H1 (cell line): ENCODE measurements around the gene CEP85L. TPM values are rescaled to one million over a fixed set of nuclear protein-coding genes. Genes with fewer than 3 reads are reported as not detected.

Experiments
- CREB1 ChIP-seq: IDR thresholded peaks from 2 replicates; pipeline ENCODE4 v1.6.1; 2012; ENCODE audit warnings: inconsistent platforms
- CTBP2 ChIP-seq: IDR thresholded peaks from 2 replicates; pipeline ENCODE4 v1.7.0; 2011; ENCODE audit warnings: borderline replicate concordance, mild to moderate bottlenecking, moderate library complexity, mixed read lengths, low read length; ENCODE audit not compliant: insufficient read depth, insufficient read length
- EGR1 ChIP-seq: IDR thresholded peaks from 2 replicates; pipeline ENCODE4 v1.6.1; 2011; ENCODE audit warnings: low read depth, low read length, borderline replicate concordance
- EP300 ChIP-seq, 2 experiments: IDR thresholded peaks; 1 replicate in 1 of 2; 2 replicates in 1 of 2; pipeline ENCODE4 v1.6.1; 2011 to 2012; ENCODE audit warnings: low read depth in 2 of 2, low read length in 2 of 2, mild to moderate bottlenecking in 2 of 2, borderline replicate concordance in 1 of 2, inconsistent platforms in 1 of 2, moderate library complexity in 1 of 2
- GABPA ChIP-seq: IDR thresholded peaks from 2 replicates; pipeline ENCODE4 v1.6.1; 2011; ENCODE audit warnings: mild to moderate bottlenecking, low read length, moderate library complexity, borderline replicate concordance; ENCODE audit not compliant: insufficient read depth
- HDAC6 ChIP-seq: IDR thresholded peaks from one replicate; pipeline ENCODE4 v1.7.1; 2012; ENCODE audit warnings: low read depth, mild to moderate bottlenecking, inconsistent platforms, low read length, moderate library complexity
- JUN ChIP-seq: IDR thresholded peaks from 2 replicates; pipeline ENCODE4 v1.6.1; 2011; ENCODE audit warnings: low read depth, mild to moderate bottlenecking, improper control_type of control experiment, low read length
- KDM1A ChIP-seq: fragments of 200-600, 300-600 bp; sonication (generic); IDR thresholded peaks from 2 replicates; pipeline ENCODE4 v1.7.1; 2016; ENCODE audit warnings: mild to moderate bottlenecking, low read length, borderline replicate concordance
- MAFK ChIP-seq: IDR thresholded peaks from 2 replicates; pipeline ENCODE4 v1.6.1; 2012; ENCODE audit warnings: low read depth, mild to moderate bottlenecking, improper control_type of control experiment, low read length
- PHF8 ChIP-seq: fragments of 200-600 bp; sonication (generic); conservative IDR thresholded peaks from 2 replicates; pipeline ENCODE4 v1.7.1; 2012; ENCODE audit warnings: low read depth, mild to moderate bottlenecking, inconsistent platforms, low read length, moderate library complexity
- POLR2A ChIP-seq, 2 experiments: IDR thresholded peaks; 1 replicate in 1 of 2; 2 replicates in 1 of 2; pipeline ENCODE4 v1.6.1; 2011; ENCODE audit warnings: low read depth in 2 of 2, low read length in 2 of 2, mild to moderate bottlenecking in 2 of 2; ENCODE audit errors: control extremely low read depth in 1 of 2
- POLR2AphosphoS5 ChIP-seq: IDR thresholded peaks from 2 replicates; pipeline ENCODE4 v1.6.1; 2011; ENCODE audit warnings: low read depth, low read length
- SIX5 ChIP-seq: IDR thresholded peaks from 2 replicates; pipeline ENCODE4 v1.6.1; 2011; ENCODE audit warnings: mild to moderate bottlenecking, low read depth, low read length
- SP2 ChIP-seq: IDR thresholded peaks from 2 replicates; pipeline ENCODE4 v1.6.1; 2012; ENCODE audit warnings: mild to moderate bottlenecking, low read length, inconsistent platforms
- polyA plus RNA-seq, 7 experiments: library from polyadenylated mRNA; depleted of rRNA in 3 of 7; stranded (reverse) in 5 of 7; unstranded in 2 of 7; fragments of >200 nt in 5 of 7; fragments of 200-250 nt in 2 of 7; gene quantifications; 1 replicate in 5 of 7; 2 replicates in 1 of 7; 4 replicates in 1 of 7; pipeline versions ENCODE4 v1.2.1 to v1.2.3, GENCODE V29; 2011 to 2013; ENCODE audit warnings: missing spikeins in 2 of 7, mixed read lengths in 2 of 7
- total RNA-seq: library from RNA; stranded (reverse); fragmentation: NEBNext Ultra II Directional; extraction: Animal tissue kit (Norgen Biotek cat#: 25700); gene quantifications from 2 replicates; pipeline ENCODE4 v1.2.1, GENCODE V29; 2021
- TF ChIP-seq, protein P1 (sequence below): IDR thresholded peaks from 2 replicates; pipeline ENCODE4 v1.6.1; 2011; ENCODE audit warnings: low read length, improper control_type of control experiment

The CEP85L gene
- total and polyA plus RNA-seq, 2 of the 8 experiments (the other 6 are each of a cell fraction or from before 2014, with no cell fraction given) = 3.2 to 27.6 TPM

- TF ChIP-seq CREB1 (no peak), SIX5 (no peak), JUN (no peak), EGR1 (no peak), HDAC6 (no peak), PHF8 (no peak), KDM1A (no peak), POLR2A (IDR thresholded peaks at IDR 0.05; ENCODE audit: control extremely low read depth in 1 of 2, low read depth in 2 of 2, low read length in 2 of 2) (no peak), POLR2AphosphoS5 (no peak), MAFK (no peak), GABPA (no peak), CTBP2 (no peak), EP300 (IDR thresholded peaks at IDR 0.05; ENCODE audit: borderline replicate concordance in 1 of 2, low read depth in 2 of 2, low read length in 2 of 2) (no peak), SP2 (no peak)
- TF ChIP-seq, protein P1, sequence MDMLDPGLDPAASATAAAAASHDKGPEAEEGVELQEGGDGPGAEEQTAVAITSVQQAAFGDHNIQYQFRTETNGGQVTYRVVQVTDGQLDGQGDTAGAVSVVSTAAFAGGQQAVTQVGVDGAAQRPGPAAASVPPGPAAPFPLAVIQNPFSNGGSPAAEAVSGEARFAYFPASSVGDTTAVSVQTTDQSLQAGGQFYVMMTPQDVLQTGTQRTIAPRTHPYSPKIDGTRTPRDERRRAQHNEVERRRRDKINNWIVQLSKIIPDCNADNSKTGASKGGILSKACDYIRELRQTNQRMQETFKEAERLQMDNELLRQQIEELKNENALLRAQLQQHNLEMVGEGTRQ = no peak
- TF ChIP-seq, all 59 proteins: peak for 4
Measured at GRCh38 chr6:118580585-118581419, 70.6 kb downstream of the CEP85L start (continued).
